Breast epithelium (tissue), 4 donors: ENCODE measurements around the gene ZNF638. TPM values are rescaled to one million over a fixed set of nuclear protein-coding genes. Genes with fewer than 3 reads are reported as not detected.
"Not testable (repeated sequence)": the region's sequence is repeated elsewhere in the genome, so short reads cannot be mapped to it uniquely, and the experiment has no call there.

Source experiments
- DNase-seq, 2 donors: peaks; one replicate each; pipeline ENCODE4 v3.0.0-alpha.2; 2019; ENCODE audit warnings: low spot score in 2 of 2
- H3K27ac ChIP-seq, 2 donors: fragments of 200-600 bp; sonication (generic) in 1 of 2; one replicate each; pipeline ENCODE4 v1.5.1; 2016 to 2019; ENCODE audit warnings: mild to moderate bottlenecking in 1 of 2
- H3K27me3 ChIP-seq, 2 donors: fragments of 200-600 bp; sonication (generic) in 1 of 2; one replicate each; pipeline versions ENCODE4 v1.5.1 to v1.6.0; 2017 to 2019; ENCODE audit warnings: control low read depth in 1 of 2, mild to moderate bottlenecking in 1 of 2
- H3K36me3 ChIP-seq: fragments of 200-600 bp; one replicate; pipeline ENCODE4 v1.5.1; 2019
- H3K4me1 ChIP-seq, 2 donors: fragments of 200-600 bp; sonication (generic); one replicate each; pipeline ENCODE4 v1.5.1; 2016 to 2019; ENCODE audit warnings: control low read depth in 1 of 2
- H3K4me3 ChIP-seq, 3 donors: fragments of 200-600 bp; sonication (generic); 1 replicate in 2 of 3; 2 replicates in 1 of 3; pipeline ENCODE4 v1.5.1; 2016 to 2019; ENCODE audit warnings: mild to moderate bottlenecking in 3 of 3, moderate library complexity in 2 of 3
- H3K9me3 ChIP-seq, 2 donors: fragments of 200-600 bp; sonication (generic) in 1 of 2; one replicate each; pipeline ENCODE4 v1.5.1; 2016 to 2019; ENCODE audit warnings: control low read depth in 1 of 2
- CTCF ChIP-seq, 3 donors: fragments of 450-650 bp; IDR thresholded peaks; one replicate each; pipeline ENCODE4 v1.5.1; 2016 to 2017; ENCODE audit warnings: antibody characterized with exemption in 3 of 3, mild to moderate bottlenecking in 3 of 3, moderate library complexity in 3 of 3
- POLR2A ChIP-seq: fragments of 450-650 bp; IDR thresholded peaks from one replicate; pipeline ENCODE4 v1.6.1; 2016; ENCODE audit warnings: antibody characterized with exemption, mild to moderate bottlenecking, moderate library complexity
- POLR2AphosphoS5 ChIP-seq, 3 donors: sonication (generic); formaldehyde crosslinking; IDR thresholded peaks; one replicate each; pipeline ENCODE4 v1.6.1; 2017; ENCODE audit warnings: antibody characterized with exemption in 3 of 3
- intact Hi-C: fragments of 100-400 bp; cut with DNase I; formaldehyde crosslinking; loops from one replicate; pipeline ENCODE4 v1.15.1; 2023; ENCODE audit warnings: low total_unique reads
- total RNA-seq, 3 donors: library from RNA; depleted of rRNA; stranded (reverse); fragments of >200 nt; gene quantifications; one replicate each; pipeline ENCODE4 v1.1.0, GENCODE V29; 2016

The ZNF638 gene
- total RNA-seq, 3 donors from 2014 or later = 203 to 290 (median 266) TPM

- Histone ChIP-seq H3K9me3 (no peaks in the 10 kb centered on the region), H3K4me3 (no peak overlapping the region), H3K27ac (no peak overlapping the region), H3K36me3 (no peaks in the 10 kb centered on the region), H3K4me1 (no peaks in the 10 kb centered on the region), H3K27me3 (no peaks in the 10 kb centered on the region)
- no peak for DNase-seq
- intact Hi-C loops = no loop called here
- TF ChIP-seq CTCF (IDR thresholded peaks at IDR 0.05) (no peak), POLR2A (no peak), POLR2AphosphoS5 (IDR thresholded peaks at IDR 0.05) (no peak)
These were observed 97.1 kb downstream of the ZNF638 start for GRCh38 chr2:71428472-71429383.

GRCh38 chr2:71445142-71445541 lies 113.6 kb downstream of the ZNF638 start:
- H3K27me3 ChIP-seq, H3K4me3 ChIP-seq, intact Hi-C loops, H3K9me3 ChIP-seq, H3K27ac ChIP-seq, DNase-seq, H3K36me3 ChIP-seq, H3K4me1 ChIP-seq: not testable (repeated sequence)

GRCh38 chr2:71446505-71446904 lies 114.9 kb downstream of the ZNF638 start:
- H3K4me3 ChIP-seq = no peak overlapping the region
- no peaks in the 10 kb centered on the region for H3K36me3 ChIP-seq
- H3K4me1 ChIP-seq = no peaks in the 10 kb centered on the region
- H3K27ac ChIP-seq = no peak overlapping the region
- H3K27me3 ChIP-seq = no peaks in the 10 kb centered on the region
- DNase-seq = no peak
- intact Hi-C loops = no loop called here
- TF ChIP-seq POLR2AphosphoS5 (IDR thresholded peaks at IDR 0.05) = no peak
- no peak for TF ChIP-seq POLR2A
- no peak for TF ChIP-seq CTCF (IDR thresholded peaks at IDR 0.05)
- H3K9me3 ChIP-seq = no peaks in the 10 kb centered on the region

- TF ChIP-seq CTCF (IDR thresholded peaks at IDR 0.05) (no peak), POLR2AphosphoS5 (IDR thresholded peaks at IDR 0.05) (no peak), POLR2A (no peak)
These were observed 117.8 kb downstream of the ZNF638 start for GRCh38 chr2:71449343-71449742.

GRCh38 chr2:71451705-71452104 lies 120.1 kb downstream of the ZNF638 start:
- intact Hi-C loops = no loop called here
- no peak for DNase-seq
- Histone ChIP-seq H3K27ac (no peak overlapping the region), H3K36me3 (no peaks in the 10 kb centered on the region), H3K4me3 (no peak overlapping the region), H3K9me3 (no peaks in the 10 kb centered on the region), H3K27me3 (peaks cover 0 to 20% of the 10 kb centered on the region in 2 donors), H3K4me1 (peaks cover 0 to 10% of the 10 kb centered on the region in 2 donors)
- no peak for TF ChIP-seq CTCF (IDR thresholded peaks at IDR 0.05)
- no peak for TF ChIP-seq POLR2AphosphoS5 (IDR thresholded peaks at IDR 0.05)
- TF ChIP-seq POLR2A = no peak

More at GRCh38 chr2:71449343-71449742, 117.8 kb downstream of the ZNF638 start:
- H3K36me3 ChIP-seq = no peaks in the 10 kb centered on the region
- H3K4me3 ChIP-seq = no peak overlapping the region
- intact Hi-C loops = no loop called here
- H3K9me3 ChIP-seq = no peaks in the 10 kb centered on the region
- H3K4me1 ChIP-seq = peaks cover 0 to 10% of the 10 kb centered on the region in 2 donors
- DNase-seq = no peak
- H3K27ac ChIP-seq = no peak overlapping the region
- peaks cover 0 to 11% of the 10 kb centered on the region in 2 donors for H3K27me3 ChIP-seq
